H9 (cell line): ENCODE measurements around the gene SNED1. TPM values are rescaled to one million over a fixed set of nuclear protein-coding genes. Genes with fewer than 3 reads are reported as not detected.

Experiments used
- DNase-seq: peaks from one replicate; pipeline ENCODE4 v3.0.0-alpha.2; 2017
- H2AFZ ChIP-seq: one replicate; pipeline ENCODE4 v1.6.1; 2013; ENCODE audit warnings: mild to moderate bottlenecking, low read length, control low read depth, moderate library complexity
- H2AK5ac ChIP-seq: 2 replicates; pipeline ENCODE4 v1.6.1; 2013; ENCODE audit warnings: low read length, control low read depth, mixed read lengths; ENCODE audit not compliant: insufficient read length
- H2BK120ac ChIP-seq: one replicate; pipeline ENCODE4 v1.6.1; 2013; ENCODE audit warnings: low read depth, mild to moderate bottlenecking, low read length, control low read depth, inconsistent platforms; ENCODE audit not compliant: poor library complexity, severe bottlenecking
- H2BK12ac ChIP-seq: 2 replicates; pipeline ENCODE4 v1.6.1; 2013; ENCODE audit warnings: low read length, control low read depth, mixed read lengths, low read depth; ENCODE audit not compliant: insufficient read length
- H2BK15ac ChIP-seq: 2 replicates; pipeline ENCODE4 v1.6.1; 2013; ENCODE audit warnings: low read depth, low read length, control low read depth
- H2BK20ac ChIP-seq: one replicate; pipeline ENCODE4 v1.6.1; 2013; ENCODE audit warnings: low read depth, mild to moderate bottlenecking, low read length, control low read depth, inconsistent platforms; ENCODE audit not compliant: poor library complexity, severe bottlenecking
- H2BK5ac ChIP-seq: 2 replicates; pipeline ENCODE4 v1.6.1; 2013; ENCODE audit warnings: low read length, control low read depth, mixed read lengths; ENCODE audit not compliant: insufficient read length
- H3K14ac ChIP-seq: 2 replicates; pipeline ENCODE4 v1.6.1; 2013; ENCODE audit warnings: low read length, control low read depth; ENCODE audit not compliant: insufficient read depth
- H3K18ac ChIP-seq: 2 replicates; pipeline ENCODE4 v1.6.1; 2013; ENCODE audit warnings: low read depth, mild to moderate bottlenecking, mixed read lengths, low read length, control low read depth; ENCODE audit not compliant: insufficient read length
- H3K23ac ChIP-seq: 2 replicates; pipeline ENCODE4 v1.6.1; 2013; ENCODE audit warnings: low read length, control low read depth, mixed read lengths, low read depth; ENCODE audit not compliant: insufficient read length
- H3K23me2 ChIP-seq: 2 replicates; pipeline ENCODE4 v1.6.1; 2013; ENCODE audit warnings: low read depth, mild to moderate bottlenecking, mixed read lengths, low read length, control low read depth; ENCODE audit not compliant: insufficient read length, poor library complexity, severe bottlenecking
- H3K27ac ChIP-seq: 2 replicates; pipeline ENCODE4 v1.5.1; 2013; ENCODE audit warnings: low read length, control low read depth, mixed read lengths, low read depth; ENCODE audit not compliant: insufficient read length
- H3K27me3 ChIP-seq: 2 replicates; pipeline ENCODE4 v1.6.1; 2013; ENCODE audit warnings: low read length, control low read depth, inconsistent platforms; ENCODE audit not compliant: insufficient read depth
- H3K4ac ChIP-seq: 2 replicates; pipeline ENCODE4 v1.6.1; 2013; ENCODE audit warnings: low read depth, mild to moderate bottlenecking, control low read depth, inconsistent platforms, low read length, moderate library complexity
- H3K4me1 ChIP-seq: 2 replicates; pipeline ENCODE4 v1.6.1; 2013; ENCODE audit warnings: low read length, control low read depth, inconsistent platforms; ENCODE audit not compliant: insufficient read depth
- H3K4me2 ChIP-seq: 2 replicates; pipeline ENCODE4 v1.6.1; 2013; ENCODE audit warnings: low read length, control low read depth, mixed read lengths; ENCODE audit not compliant: insufficient read length, insufficient read depth
- H3K56ac ChIP-seq: 2 replicates; pipeline ENCODE4 v1.6.1; 2013; ENCODE audit warnings: low read depth, mild to moderate bottlenecking, mixed read lengths, low read length, control low read depth; ENCODE audit not compliant: insufficient read length
- H3K79me1 ChIP-seq: 2 replicates; pipeline ENCODE4 v1.6.1; 2013; ENCODE audit warnings: low read depth, mild to moderate bottlenecking, moderate library complexity, low read length, control low read depth, inconsistent platforms; ENCODE audit not compliant: insufficient read depth, poor library complexity, severe bottlenecking
- H3K79me2 ChIP-seq: 2 replicates; pipeline ENCODE4 v1.6.1; 2013; ENCODE audit warnings: low read length, control low read depth, inconsistent platforms; ENCODE audit not compliant: insufficient read depth
- H3K9ac ChIP-seq: 2 replicates; pipeline ENCODE4 v1.6.1; 2013; ENCODE audit warnings: low read length, control low read depth, mixed read lengths; ENCODE audit not compliant: insufficient read length; ENCODE audit errors: extremely low read depth
- H3K9me3 ChIP-seq: one replicate; pipeline ENCODE4 v1.6.1; 2013; ENCODE audit warnings: low read depth, low read length, inconsistent platforms; ENCODE audit not compliant: control insufficient read depth
- H3T11ph ChIP-seq: one replicate; pipeline ENCODE4 v1.6.1; 2013; ENCODE audit warnings: mild to moderate bottlenecking, low read length, control low read depth, inconsistent platforms
- H4K20me1 ChIP-seq: one replicate; pipeline ENCODE4 v1.6.1; 2013; ENCODE audit not compliant: control insufficient read depth, insufficient read length, insufficient read depth
- H4K5ac ChIP-seq: 2 replicates; pipeline ENCODE4 v1.6.1; 2013; ENCODE audit warnings: low read depth, mild to moderate bottlenecking, mixed read lengths, low read length, control low read depth; ENCODE audit not compliant: insufficient read length
- H4K8ac ChIP-seq: replicated peaks from 2 replicates; pipeline ENCODE4 v1.6.1; 2013; ENCODE audit warnings: low read length, control low read depth, mixed read lengths, low read depth; ENCODE audit not compliant: insufficient read length
- H4K91ac ChIP-seq: 2 replicates; pipeline ENCODE4 v1.6.1; 2013; ENCODE audit warnings: low read depth, mild to moderate bottlenecking, moderate library complexity, mixed read lengths, low read length, control low read depth; ENCODE audit not compliant: insufficient read length
- H3K27ac Mint-ChIP-seq, 3 experiments: 2 replicates in 2 of 3; 3 replicates in 1 of 3; pipeline ENCODE4 v1.8.0; 2020 to 2021; ENCODE audit warnings: mixed read lengths in 3 of 3, mild to moderate bottlenecking in 1 of 3, moderate library complexity in 1 of 3
- H3K27me3 Mint-ChIP-seq: 2 replicates; pipeline ENCODE4 v1.8.0; 2021; ENCODE audit warnings: low read depth, mild to moderate bottlenecking, moderate library complexity, mixed read lengths
- H3K36me3 Mint-ChIP-seq, 3 experiments: 2 replicates in 2 of 3; 3 replicates in 1 of 3; pipeline ENCODE4 v1.8.0; 2020 to 2021; ENCODE audit warnings: low read depth in 3 of 3, mixed read lengths in 3 of 3; ENCODE audit not compliant: insufficient read depth in 1 of 3
- H3K4me1 Mint-ChIP-seq, 2 experiments: 2 replicates each; pipeline ENCODE4 v1.8.0; 2020; ENCODE audit warnings: mixed read lengths in 2 of 2
- H3K4me3 Mint-ChIP-seq, 2 experiments: 2 replicates in 1 of 2; 3 replicates in 1 of 2; pipeline ENCODE4 v1.8.0; 2020 to 2021; ENCODE audit warnings: mild to moderate bottlenecking in 2 of 2, mixed read lengths in 2 of 2, moderate library complexity in 1 of 2
- H3K9me3 Mint-ChIP-seq, 2 experiments: 2 replicates in 1 of 2; 3 replicates in 1 of 2; pipeline ENCODE4 v1.8.0; 2020; ENCODE audit warnings: mild to moderate bottlenecking in 2 of 2, mixed read lengths in 2 of 2, moderate library complexity in 1 of 2
- WGBS: extraction: QIAGEN DNeasy Blood & Tissue Kit; methylation state at CpG from one replicate; pipeline ENCODE4 v1.1.7; 2013; ENCODE audit warnings: missing lambda C conversion rate, low lambda C conversion rate, mixed read lengths; ENCODE audit not compliant: insufficient read length; ENCODE audit errors: extremely low coverage; 5-methylcytosine and 5-hydroxymethylcytosine counted together
- total RNA-seq: library from RNA; stranded (reverse); gene quantifications from 2 replicates; pipeline ENCODE4 v1.2.1, GENCODE V29; 2021
- TF ChIP-seq, protein P1 (sequence below): fragments of 200-600 bp; sonication (generic); conservative IDR thresholded peaks from 3 replicates; pipeline ENCODE4 v1.8.0; 2021; ENCODE audit warnings: antibody characterized with exemption, mild to moderate bottlenecking

Gene SNED1
- total RNA-seq, 1 experiment from 2014 or later: 2.5 TPM

DNA sequence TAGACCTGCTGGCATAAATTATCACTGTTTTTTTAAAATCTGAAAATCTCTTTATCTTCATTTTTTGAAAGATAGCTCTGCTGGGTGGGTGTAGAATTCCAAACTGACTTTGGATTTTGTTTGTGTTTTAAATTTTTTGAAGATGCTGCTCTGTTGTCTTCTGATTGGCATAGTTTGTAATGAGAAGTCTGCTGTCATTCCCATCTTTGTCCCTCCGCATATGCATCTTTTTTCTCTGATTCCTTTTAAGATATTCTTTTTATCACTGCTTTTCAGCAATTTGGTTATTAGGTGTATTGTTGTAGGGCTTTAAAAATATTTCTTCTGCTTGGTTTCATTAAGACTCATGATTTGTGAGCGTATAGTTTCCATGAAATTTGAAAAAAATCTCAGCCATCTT, 7.2 kb downstream of the SNED1 start:
- Histone ChIP-seq H4K5ac (no peak overlapping the region), H2BK12ac (no peak overlapping the region), H3K9ac (no peak overlapping the region), H3K79me1 (no peaks in the 10 kb centered on the region), H3K14ac (no peak overlapping the region), H3K79me2 (no peaks in the 10 kb centered on the region), H2AK5ac (no peak overlapping the region), H3K4ac (no peak overlapping the region), H3K4me1 (no peaks in the 10 kb centered on the region; the same call in 1 of the 2 replicates), H4K8ac (no peak overlapping the region), H2BK120ac (no peak overlapping the region), H4K20me1 (no peaks in the 10 kb centered on the region), H3K4me2 (no peak overlapping the region), H3K27ac (no peak overlapping the region), H4K91ac (no peak overlapping the region), H2BK20ac (no peak overlapping the region), H3K18ac (no peak overlapping the region), H3K27me3 (no peaks in the 10 kb centered on the region), H3K23ac (no peak overlapping the region), H2BK5ac (no peak overlapping the region), H3K23me2 (peaks cover 5% of the 10 kb centered on the region), H3T11ph (no peak overlapping the region), H2BK15ac (no peak overlapping the region), H3K9me3 (no peaks in the 10 kb centered on the region), H2AFZ (no peak overlapping the region), H3K56ac (no peak overlapping the region)
- DNase-seq: no peak
- no peak overlapping the region for H3K27ac Mint-ChIP-seq
- H3K36me3 Mint-ChIP-seq: peaks cover 9 to 22% (median 12%) of the 10 kb centered on the region in 3 experiments
- H3K9me3 Mint-ChIP-seq: peaks cover 31% of the 10 kb centered on the region in 2 experiments
- TF ChIP-seq, protein P1, sequence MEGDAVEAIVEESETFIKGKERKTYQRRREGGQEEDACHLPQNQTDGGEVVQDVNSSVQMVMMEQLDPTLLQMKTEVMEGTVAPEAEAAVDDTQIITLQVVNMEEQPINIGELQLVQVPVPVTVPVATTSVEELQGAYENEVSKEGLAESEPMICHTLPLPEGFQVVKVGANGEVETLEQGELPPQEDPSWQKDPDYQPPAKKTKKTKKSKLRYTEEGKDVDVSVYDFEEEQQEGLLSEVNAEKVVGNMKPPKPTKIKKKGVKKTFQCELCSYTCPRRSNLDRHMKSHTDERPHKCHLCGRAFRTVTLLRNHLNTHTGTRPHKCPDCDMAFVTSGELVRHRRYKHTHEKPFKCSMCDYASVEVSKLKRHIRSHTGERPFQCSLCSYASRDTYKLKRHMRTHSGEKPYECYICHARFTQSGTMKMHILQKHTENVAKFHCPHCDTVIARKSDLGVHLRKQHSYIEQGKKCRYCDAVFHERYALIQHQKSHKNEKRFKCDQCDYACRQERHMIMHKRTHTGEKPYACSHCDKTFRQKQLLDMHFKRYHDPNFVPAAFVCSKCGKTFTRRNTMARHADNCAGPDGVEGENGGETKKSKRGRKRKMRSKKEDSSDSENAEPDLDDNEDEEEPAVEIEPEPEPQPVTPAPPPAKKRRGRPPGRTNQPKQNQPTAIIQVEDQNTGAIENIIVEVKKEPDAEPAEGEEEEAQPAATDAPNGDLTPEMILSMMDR: no peak
- no peak overlapping the region for H3K4me3 Mint-ChIP-seq
- H3K27me3 Mint-ChIP-seq: peaks cover 45% of the 10 kb centered on the region
- H3K4me1 Mint-ChIP-seq: peaks cover 17% of the 10 kb centered on the region in 2 experiments
- WGBS: no CpG with 5 or more reads among the region's 2 CpGs
